ENCODE results near the gene SPOCK1. TPM values are rescaled to one million over a fixed set of nuclear protein-coding genes. Genes with fewer than 3 reads are reported as not detected.

The SPOCK1 gene
- total RNA-seq, 1 experiment from 2014 or later: 10.9 TPM

DNA sequence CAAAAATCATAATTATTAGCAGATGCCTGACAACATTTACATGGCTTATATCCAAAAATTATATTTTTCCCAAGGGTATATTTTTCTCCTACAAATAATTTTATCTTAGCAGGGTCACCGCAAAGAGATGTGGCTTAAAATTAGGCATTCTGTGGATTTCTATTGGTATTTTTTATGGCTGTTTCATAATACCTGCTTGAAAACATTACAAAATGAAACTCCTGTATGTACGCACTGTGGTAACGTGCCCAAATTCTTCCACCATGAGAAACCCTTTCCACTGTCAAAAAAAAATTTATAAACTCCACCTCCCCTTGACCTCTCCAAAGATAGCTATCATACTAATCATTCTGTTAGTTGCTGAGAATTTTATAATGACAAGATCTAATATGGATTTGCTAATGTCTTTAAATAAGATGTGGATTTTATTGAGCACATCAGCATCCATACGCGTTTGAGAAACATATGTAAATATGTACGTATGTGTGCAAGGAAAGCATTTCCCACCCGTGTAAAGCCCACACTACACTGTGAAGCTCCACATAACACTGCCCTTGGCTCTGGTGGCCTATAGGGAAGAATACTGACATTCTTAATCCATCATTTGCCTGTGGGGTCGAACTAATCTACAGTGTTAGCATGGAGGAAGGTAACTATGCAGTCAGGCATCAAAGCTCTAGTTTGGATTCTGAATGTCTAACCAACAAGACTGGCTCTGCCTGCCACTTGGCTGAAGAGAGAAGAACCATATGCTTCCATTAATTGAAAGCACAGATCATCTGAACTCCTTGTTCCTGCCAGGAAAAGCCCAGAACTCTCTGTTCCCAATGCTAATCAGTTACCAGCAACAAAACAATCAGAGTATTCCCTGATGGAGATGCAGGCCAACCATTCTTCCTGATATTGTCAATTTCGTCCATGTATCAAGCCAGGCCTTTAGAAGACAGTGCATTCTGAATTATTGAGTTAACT, 244.7 kb downstream of the SPOCK1 start:
- WGBS (ENCODE audit: extremely low coverage, insufficient read length, low lambda C conversion rate): no CpG with 5 or more reads among the region's 9 CpGs
- H3K23ac ChIP-seq (ENCODE audit: insufficient read length, low read depth, low read length): no peak overlapping the region
- H3K4ac ChIP-seq (ENCODE audit: low read depth, low read length): no peak overlapping the region
- DNase-seq: no peak
- no peaks in the 10 kb centered on the region for H3K4me1 ChIP-seq (ENCODE audit: insufficient read depth, low read length)
- no peak for TF ChIP-seq CTCF (conservative IDR thresholded peaks at IDR 0.05)
- no peaks in the 10 kb centered on the region for H3K79me1 ChIP-seq (ENCODE audit: insufficient read depth, low read depth, low read length, poor library complexity, severe bottlenecking)
- no peak overlapping the region for H3K27ac ChIP-seq (ENCODE audit: insufficient read length, low read depth, low read length)
- no peak overlapping the region for H2AFZ ChIP-seq (ENCODE audit: low read length)
- no peak overlapping the region for H3K9ac ChIP-seq (ENCODE audit: extremely low read depth, insufficient read length, low read length)
- no peak overlapping the region for H2BK5ac ChIP-seq (ENCODE audit: insufficient read length, low read length)
- no peak overlapping the region for H4K5ac ChIP-seq (ENCODE audit: insufficient read length, low read depth, low read length)
- H4K20me1 ChIP-seq (ENCODE audit: control insufficient read depth, insufficient read depth, insufficient read length): no peaks in the 10 kb centered on the region
- H3K79me2 ChIP-seq (ENCODE audit: insufficient read depth, low read length): no peaks in the 10 kb centered on the region
- H4K91ac ChIP-seq (ENCODE audit: insufficient read length, low read depth, low read length): no peak overlapping the region
- H3K9me3 Mint-ChIP-seq: no peaks in the 10 kb centered on the region
- no peak overlapping the region for H3K27ac Mint-ChIP-seq
- H4K8ac ChIP-seq (replicated peaks; ENCODE audit: insufficient read length, low read depth, low read length): no peak overlapping the region
- no peak overlapping the region for H3K14ac ChIP-seq (ENCODE audit: insufficient read depth, low read length)
- no peaks in the 10 kb centered on the region for H3K36me3 Mint-ChIP-seq (ENCODE audit: insufficient read depth in 1 of 3, low read depth in 3 of 3)
- no peak overlapping the region for H2BK120ac ChIP-seq (ENCODE audit: low read depth, low read length, poor library complexity, severe bottlenecking)
- H3T11ph ChIP-seq (ENCODE audit: low read length): no peak overlapping the region
- no peak overlapping the region for H3K4me3 Mint-ChIP-seq
- 0 out of 4 replicates have a peak, but pooled peaks cover 0 to 2% of the 10 kb centered on the region in 2 experiments for H3K4me1 Mint-ChIP-seq
- H3K27me3 ChIP-seq (ENCODE audit: insufficient read depth, low read length): no peaks in the 10 kb centered on the region
- H3K23me2 ChIP-seq (ENCODE audit: insufficient read length, low read depth, low read length, poor library complexity, severe bottlenecking): no peaks in the 10 kb centered on the region
- H3K27me3 Mint-ChIP-seq (ENCODE audit: low read depth): no peaks in the 10 kb centered on the region
- H3K56ac ChIP-seq (ENCODE audit: insufficient read length, low read depth, low read length): no peak overlapping the region
- H3K4me2 ChIP-seq (ENCODE audit: insufficient read depth, insufficient read length, low read length): no peak overlapping the region
- no peaks in the 10 kb centered on the region for H3K9me3 ChIP-seq (ENCODE audit: control insufficient read depth, low read depth, low read length)
- H2AK5ac ChIP-seq (ENCODE audit: insufficient read length, low read length): no peak overlapping the region
- no peak overlapping the region for H2BK20ac ChIP-seq (ENCODE audit: low read depth, low read length, poor library complexity, severe bottlenecking)
- no peak overlapping the region for H3K18ac ChIP-seq (ENCODE audit: insufficient read length, low read depth, low read length)
- H2BK15ac ChIP-seq (ENCODE audit: low read depth, low read length): no peak overlapping the region
- H2BK12ac ChIP-seq (ENCODE audit: insufficient read length, low read depth, low read length): no peak overlapping the region

Data from H9 (cell line).